MG63 (cell line): Measurements from ENCODE around the gene SLCO3A1. TPM values are rescaled to one million over a fixed set of nuclear protein-coding genes. Genes with fewer than 3 reads are reported as not detected.

Source experiments
- DNase-seq: peaks from one replicate; pipeline ENCODE4 v3.0.0-alpha.2; 2020
- H3K27me3 ChIP-seq: fragments of 250-450 bp; sonication (Bioruptor Pico); 2 replicates; pipeline ENCODE4 v1.5.1; 2020; ENCODE audit warnings: mild to moderate bottlenecking, moderate library complexity
- H3K36me3 ChIP-seq: fragments of 250-450 bp; sonication (Bioruptor Pico); 2 replicates; pipeline ENCODE4 v1.5.1; 2020; ENCODE audit warnings: mild to moderate bottlenecking, moderate library complexity
- H3K4me3 ChIP-seq: fragments of 250-450 bp; sonication (Bioruptor Pico); 2 replicates; pipeline ENCODE4 v1.5.1; 2020; ENCODE audit warnings: mild to moderate bottlenecking, moderate library complexity
- H3K9me3 ChIP-seq: fragments of 250-450 bp; sonication (Bioruptor Pico); 2 replicates; pipeline ENCODE4 v1.5.1; 2020; ENCODE audit warnings: mild to moderate bottlenecking, moderate library complexity
- total RNA-seq: library from RNA; depleted of rRNA; stranded (reverse); fragments of >200 nt; shearing (Covaris generic); gene quantifications from 2 replicates; pipeline ENCODE4 v1.2.3, GENCODE V29; 2014; ENCODE audit warnings: low replicate concordance

Gene SLCO3A1
- total RNA-seq, 1 experiment from 2014 or later, result 37.4 TPM

DNA sequence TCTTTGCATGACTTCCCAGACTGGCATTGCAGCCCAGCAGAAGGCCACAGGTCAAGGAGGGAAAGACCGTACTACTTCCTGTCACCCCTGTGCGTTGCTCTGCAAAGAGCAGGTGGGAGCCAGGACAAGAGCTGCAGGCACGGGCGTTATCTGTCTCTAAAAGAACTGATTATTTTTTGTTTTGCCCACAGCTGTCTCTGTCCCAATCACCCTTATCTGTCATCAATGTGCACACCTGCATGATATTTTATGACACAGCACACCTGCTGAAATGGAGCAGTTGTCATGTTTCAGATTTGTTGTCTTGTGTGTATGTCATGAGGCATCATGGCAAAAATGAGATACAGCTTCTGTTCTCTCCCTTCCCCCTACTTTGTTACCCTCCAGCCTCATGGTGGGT lies 58.8 kb downstream of the SLCO3A1 start:
- Histone ChIP-seq H3K36me3 (peaks cover 3% of the 10 kb centered on the region; the same call in 1 of the 2 replicates), H3K27me3 (no peaks in the 10 kb centered on the region), H3K9me3 (no peaks in the 10 kb centered on the region), H3K4me3 (no peak overlapping the region)
- no peak for DNase-seq

GRCh38 chr15:91913560-91913959 lies 60.1 kb downstream of the SLCO3A1 start:
- DNase-seq, result no peak

GRCh38 chr15:91915576-91915975 lies 62.1 kb downstream of the SLCO3A1 start:
- Histone ChIP-seq H3K27me3 (no peaks in the 10 kb centered on the region), H3K4me3 (no peak overlapping the region), H3K36me3 (peaks cover 3% of the 10 kb centered on the region; the same call in 1 of the 2 replicates), H3K9me3 (no peaks in the 10 kb centered on the region)
- no peak for DNase-seq

More at GRCh38 chr15:91913560-91913959, 60.1 kb downstream of the SLCO3A1 start:
- Histone ChIP-seq H3K27me3 (no peaks in the 10 kb centered on the region), H3K36me3 (peaks cover 3% of the 10 kb centered on the region; the same call in 1 of the 2 replicates), H3K9me3 (no peaks in the 10 kb centered on the region), H3K4me3 (no peak overlapping the region)

DNA sequence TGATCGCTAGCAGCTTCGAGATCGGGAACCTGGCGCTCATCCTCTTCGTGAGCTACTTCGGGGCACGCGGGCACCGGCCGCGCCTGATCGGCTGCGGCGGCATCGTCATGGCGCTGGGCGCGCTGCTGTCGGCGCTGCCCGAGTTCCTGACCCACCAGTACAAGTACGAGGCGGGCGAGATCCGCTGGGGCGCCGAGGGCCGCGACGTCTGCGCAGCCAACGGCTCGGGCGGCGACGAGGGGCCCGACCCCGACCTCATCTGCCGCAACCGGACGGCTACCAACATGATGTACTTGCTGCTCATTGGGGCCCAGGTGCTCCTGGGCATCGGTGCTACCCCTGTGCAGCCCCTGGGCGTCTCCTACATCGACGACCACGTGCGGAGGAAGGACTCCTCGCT lies 62.5 kb downstream of the SLCO3A1 start:
- peaks cover 3% of the 10 kb centered on the region; the same call in 1 of the 2 replicates for H3K36me3 ChIP-seq
- no peak for DNase-seq
- no peak overlapping the region for H3K4me3 ChIP-seq
- no peaks in the 10 kb centered on the region for H3K27me3 ChIP-seq
- no peaks in the 10 kb centered on the region for H3K9me3 ChIP-seq

DNA sequence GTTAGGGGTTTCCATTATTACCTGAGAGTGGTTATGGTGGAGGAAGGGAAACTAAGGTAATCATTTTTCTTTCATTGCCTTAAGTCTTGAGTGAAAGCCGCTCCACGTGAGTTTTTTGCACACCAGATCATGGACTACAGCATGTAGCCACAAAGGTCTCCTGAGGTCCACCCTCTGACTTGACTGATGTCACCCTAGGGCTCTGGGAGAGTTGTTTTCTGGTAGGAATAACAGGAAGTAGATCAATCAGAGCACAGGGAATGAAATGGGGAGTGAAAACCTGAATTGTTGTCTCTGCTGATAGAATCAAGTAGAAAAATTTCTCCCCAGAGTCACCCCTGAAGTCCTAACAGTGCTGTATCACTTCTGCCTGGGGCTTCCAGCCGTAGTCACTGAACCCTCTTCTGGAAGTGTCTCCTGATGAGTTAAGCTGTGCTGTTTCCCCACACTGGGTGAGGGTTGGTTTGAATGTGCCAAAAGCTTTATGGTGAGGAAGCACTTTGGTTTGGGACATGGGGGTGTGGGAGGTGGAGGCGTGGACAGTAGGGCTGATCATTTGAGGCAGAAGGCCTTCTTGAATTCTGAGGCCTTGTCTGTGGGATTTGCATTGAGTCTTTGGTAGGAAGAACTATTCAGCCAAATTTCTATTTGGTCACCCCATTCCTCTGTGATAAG lies 64.3 kb downstream of the SLCO3A1 start:
- no peak overlapping the region for H3K4me3 ChIP-seq
- no peaks in the 10 kb centered on the region for H3K9me3 ChIP-seq
- peaks cover 3% of the 10 kb centered on the region; the same call in 1 of the 2 replicates for H3K36me3 ChIP-seq
- no peak for DNase-seq
- no peaks in the 10 kb centered on the region for H3K27me3 ChIP-seq

GRCh38 chr15:91919014-91919534 lies 65.6 kb downstream of the SLCO3A1 start:
- Histone ChIP-seq H3K4me3 (no peak overlapping the region), H3K27me3 (no peaks in the 10 kb centered on the region), H3K36me3 (peaks cover 3% of the 10 kb centered on the region; the same call in 1 of the 2 replicates), H3K9me3 (no peaks in the 10 kb centered on the region)
- DNase-seq, result peak; percentile 64

DNA sequence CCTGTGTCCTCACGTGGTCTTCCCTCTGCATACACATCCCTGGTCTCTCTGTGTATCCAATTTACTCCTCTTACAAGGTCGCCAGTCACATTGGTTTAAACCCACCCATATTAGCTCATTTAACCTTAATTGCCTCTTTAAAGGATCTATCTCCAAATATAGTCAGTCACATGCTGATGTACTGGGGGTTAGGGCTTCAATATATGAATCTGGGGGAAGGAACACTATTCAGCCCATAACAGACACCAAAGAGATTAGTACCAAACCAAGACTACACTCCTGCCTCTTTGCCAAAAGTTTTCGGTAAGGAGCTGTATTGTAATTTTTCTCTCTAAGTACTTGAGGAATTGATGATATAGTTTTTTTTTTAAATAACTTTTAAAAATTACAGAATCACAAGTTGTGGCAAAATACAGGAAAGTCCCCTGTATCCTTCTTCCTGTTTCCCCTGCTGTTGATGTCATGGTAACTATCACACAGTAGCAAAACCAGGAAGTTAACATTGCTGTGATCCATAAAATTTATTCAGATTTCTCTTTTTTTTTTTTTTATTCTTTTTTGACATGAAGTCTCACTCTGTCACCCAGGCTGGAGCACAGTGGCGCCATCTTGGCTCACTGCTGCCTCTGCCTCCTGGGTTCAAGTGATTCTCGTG lies 67.8 kb downstream of the SLCO3A1 start:
- Histone ChIP-seq H3K4me3 (no peak overlapping the region), H3K36me3 (peaks cover 3% of the 10 kb centered on the region; the same call in 1 of the 2 replicates), H3K9me3 (no peaks in the 10 kb centered on the region), H3K27me3 (no peaks in the 10 kb centered on the region)
- DNase-seq, result no peak

DNA sequence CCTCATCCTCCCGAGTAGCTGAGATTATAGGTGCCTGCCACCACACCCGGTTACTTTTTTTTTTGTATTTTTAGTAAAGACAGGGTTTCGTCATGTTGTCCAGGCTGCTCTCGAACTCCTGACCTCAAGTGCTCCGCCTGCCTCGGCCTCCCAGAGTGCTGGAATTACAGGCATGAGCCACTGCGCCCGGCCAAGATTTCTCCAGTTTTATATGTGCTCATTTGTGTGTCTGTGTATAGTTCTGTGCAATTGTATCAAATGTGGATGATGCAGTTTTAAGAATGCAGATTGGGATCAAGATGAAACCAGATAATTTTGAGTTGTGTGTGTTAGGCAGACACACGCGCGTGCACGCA lies 68.3 kb downstream of the SLCO3A1 start:
- no peaks in the 10 kb centered on the region for H3K27me3 ChIP-seq
- no peak overlapping the region for H3K4me3 ChIP-seq
- H3K36me3 ChIP-seq, result no peaks in the 10 kb centered on the region; the same call in 1 of the 2 replicates
- DNase-seq, result no peak
- H3K9me3 ChIP-seq, result no peaks in the 10 kb centered on the region

- H3K27me3 ChIP-seq, result no peaks in the 10 kb centered on the region
- H3K36me3 ChIP-seq, result no peaks in the 10 kb centered on the region
- H3K9me3 ChIP-seq, result no peaks in the 10 kb centered on the region
- DNase-seq, result no peak
- no peak overlapping the region for H3K4me3 ChIP-seq
These were observed 69.4 kb downstream of the SLCO3A1 start for GRCh38 chr15:91922646-91923547.

GRCh38 chr15:91924183-91924582 lies 70.7 kb downstream of the SLCO3A1 start:
- DNase-seq, result no peak
- H3K4me3 ChIP-seq, result no peak overlapping the region
- no peaks in the 10 kb centered on the region for H3K9me3 ChIP-seq
- H3K27me3 ChIP-seq, result no peaks in the 10 kb centered on the region
- H3K36me3 ChIP-seq, result no peaks in the 10 kb centered on the region

GRCh38 chr15:91924837-91925495 lies 71.5 kb downstream of the SLCO3A1 start:
- H3K9me3 ChIP-seq, result no peaks in the 10 kb centered on the region
- H3K4me3 ChIP-seq, result no peak overlapping the region
- H3K36me3 ChIP-seq, result no peaks in the 10 kb centered on the region
- no peaks in the 10 kb centered on the region for H3K27me3 ChIP-seq
- DNase-seq, result no peak

GRCh38 chr15:91925794-91926193 lies 72.3 kb downstream of the SLCO3A1 start:
- no peaks in the 10 kb centered on the region for H3K27me3 ChIP-seq
- H3K36me3 ChIP-seq, result no peaks in the 10 kb centered on the region
- no peak overlapping the region for H3K4me3 ChIP-seq
- no peak for DNase-seq
- H3K9me3 ChIP-seq, result no peaks in the 10 kb centered on the region

DNA sequence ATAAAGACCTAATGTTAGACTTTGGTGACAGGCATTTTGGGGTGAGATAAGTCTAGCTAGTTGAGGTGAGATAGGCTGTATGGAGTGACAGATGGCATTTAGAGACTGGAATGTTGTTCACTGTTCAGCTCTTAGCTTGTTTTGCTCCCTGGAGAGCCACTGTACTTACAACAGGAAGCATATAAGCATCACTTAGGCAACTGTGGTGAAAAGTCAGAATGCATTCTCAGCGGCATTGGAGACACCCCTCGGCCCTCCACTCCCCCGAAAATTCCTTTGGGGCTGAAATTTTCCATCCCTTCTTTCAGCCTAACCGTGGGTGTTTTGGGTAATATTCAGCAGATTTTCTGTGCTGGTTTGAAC lies 73.4 kb downstream of the SLCO3A1 start:
- Histone ChIP-seq H3K27me3 (no peaks in the 10 kb centered on the region), H3K9me3 (no peaks in the 10 kb centered on the region), H3K36me3 (no peaks in the 10 kb centered on the region), H3K4me3 (no peak overlapping the region)
- no peak for DNase-seq

GRCh38 chr15:91927585-91927984 lies 74.1 kb downstream of the SLCO3A1 start:
- no peak for DNase-seq
- no peaks in the 10 kb centered on the region for H3K36me3 ChIP-seq
- H3K9me3 ChIP-seq, result no peaks in the 10 kb centered on the region
- H3K4me3 ChIP-seq, result no peak overlapping the region
- H3K27me3 ChIP-seq, result no peaks in the 10 kb centered on the region

DNA sequence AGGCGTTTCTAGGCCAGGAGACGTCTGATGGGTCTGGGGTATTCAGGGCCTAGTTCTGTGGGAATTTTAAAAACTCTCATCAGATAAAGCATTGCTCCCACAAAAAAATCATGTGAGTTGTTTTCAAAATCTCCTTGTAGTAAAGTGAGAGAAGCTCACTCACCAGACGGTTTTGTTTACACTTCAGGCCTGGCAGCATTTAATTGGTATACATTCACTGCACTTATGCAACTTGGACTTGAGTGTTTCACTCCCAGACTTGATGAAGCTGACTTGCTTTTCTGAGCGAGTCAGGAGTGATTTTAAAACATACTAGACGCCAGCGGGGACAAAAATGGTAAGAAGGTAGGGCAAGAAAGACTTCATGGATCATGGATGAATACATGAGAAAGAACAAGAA lies 75.2 kb downstream of the SLCO3A1 start:
- no peak overlapping the region for H3K4me3 ChIP-seq
- no peak for DNase-seq

DNA sequence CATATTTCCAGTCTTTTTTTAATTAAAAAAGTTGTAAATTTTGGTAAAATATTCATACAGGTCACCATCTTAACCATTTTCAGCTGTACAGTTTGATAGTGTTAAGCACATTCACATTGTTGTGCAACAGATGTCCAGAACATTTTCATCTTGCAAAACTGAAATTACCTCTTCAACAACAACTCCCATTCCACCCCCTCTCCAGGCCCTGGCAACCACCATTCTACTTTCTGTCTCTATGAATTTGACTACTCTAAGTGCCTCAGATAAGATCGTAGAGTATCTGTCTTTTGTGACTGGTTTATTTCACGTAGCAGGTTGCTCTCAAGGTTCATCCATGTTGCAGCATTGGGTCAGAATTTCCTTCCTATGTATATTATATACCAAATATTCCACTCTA lies 76.0 kb downstream of the SLCO3A1 start:
- DNase-seq, result no peak

More for the DNA sequence above, 75.2 kb downstream of the SLCO3A1 start:
- Histone ChIP-seq H3K36me3 (no peaks in the 10 kb centered on the region), H3K27me3 (no peaks in the 10 kb centered on the region), H3K9me3 (no peaks in the 10 kb centered on the region)

More for the DNA sequence above, 76.0 kb downstream of the SLCO3A1 start:
- H3K4me3 ChIP-seq, result no peak overlapping the region
- H3K36me3 ChIP-seq, result no peaks in the 10 kb centered on the region
- H3K9me3 ChIP-seq, result no peaks in the 10 kb centered on the region
- no peaks in the 10 kb centered on the region for H3K27me3 ChIP-seq
